ENCODE measurements around the gene ATP2C1. TPM values are rescaled to one million over a fixed set of nuclear protein-coding genes. Genes with fewer than 3 reads are reported as not detected.

The ATP2C1 gene
- total and polyA plus RNA-seq, 8 donors = 12.2 to 54.6 (median 23.6) TPM

GRCh38 chr3:131020122-131020693 is 126.3 kb downstream of the ATP2C1 start:
- Histone ChIP-seq H3K9me3 (no peaks in the 10 kb centered on the region), H3K4me1 (peaks cover 5 to 11% (median 10%) of the 10 kb centered on the region in 3 donors), H3K36me3 (peaks cover 0 to 9% (median 6%) of the 10 kb centered on the region in 3 donors), H3K4me3 (no peak overlapping the region), H3K27ac (no peak overlapping the region), H3K27me3 (no peaks in the 10 kb centered on the region)
- peak in 1 of 4 donors; percentile 37 for ATAC-seq
- intact Hi-C loops (cut with DNase I) = no loop called here
- TF ChIP-seq CTCF (IDR thresholded peaks at IDR 0.05) = no peak
- 89 to 93% methylated on average over 5 of the region's 5 CpGs for WGBS, 2 donors
- no peak for DNase-seq
- no peak for FAIRE-seq

- FAIRE-seq = no peak
- Histone ChIP-seq H3K4me3 (peak overlapping the region in 3 of 4 donors; percentile 60 to 74 (median 62)), H3K9me3 (no peaks in the 10 kb centered on the region), H3K27me3 (no peaks in the 10 kb centered on the region), H3K4me1 (peaks cover 10 to 18% (median 15%) of the 10 kb centered on the region in 3 donors), H3K27ac (no peak overlapping the region), H3K36me3 (no peaks in the 10 kb centered on the region)
- 39 to 52% methylated on average over 1 of the region's 1 CpG for WGBS, 2 donors
- no peak for DNase-seq
- ATAC-seq = no peak
- TF ChIP-seq CTCF (IDR thresholded peaks at IDR 0.05) = no peak
- intact Hi-C loops (cut with DNase I) = no loop called here
Observed at GRCh38 chr3:131025539-131025938, 131.7 kb downstream of the ATP2C1 start.

DNA sequence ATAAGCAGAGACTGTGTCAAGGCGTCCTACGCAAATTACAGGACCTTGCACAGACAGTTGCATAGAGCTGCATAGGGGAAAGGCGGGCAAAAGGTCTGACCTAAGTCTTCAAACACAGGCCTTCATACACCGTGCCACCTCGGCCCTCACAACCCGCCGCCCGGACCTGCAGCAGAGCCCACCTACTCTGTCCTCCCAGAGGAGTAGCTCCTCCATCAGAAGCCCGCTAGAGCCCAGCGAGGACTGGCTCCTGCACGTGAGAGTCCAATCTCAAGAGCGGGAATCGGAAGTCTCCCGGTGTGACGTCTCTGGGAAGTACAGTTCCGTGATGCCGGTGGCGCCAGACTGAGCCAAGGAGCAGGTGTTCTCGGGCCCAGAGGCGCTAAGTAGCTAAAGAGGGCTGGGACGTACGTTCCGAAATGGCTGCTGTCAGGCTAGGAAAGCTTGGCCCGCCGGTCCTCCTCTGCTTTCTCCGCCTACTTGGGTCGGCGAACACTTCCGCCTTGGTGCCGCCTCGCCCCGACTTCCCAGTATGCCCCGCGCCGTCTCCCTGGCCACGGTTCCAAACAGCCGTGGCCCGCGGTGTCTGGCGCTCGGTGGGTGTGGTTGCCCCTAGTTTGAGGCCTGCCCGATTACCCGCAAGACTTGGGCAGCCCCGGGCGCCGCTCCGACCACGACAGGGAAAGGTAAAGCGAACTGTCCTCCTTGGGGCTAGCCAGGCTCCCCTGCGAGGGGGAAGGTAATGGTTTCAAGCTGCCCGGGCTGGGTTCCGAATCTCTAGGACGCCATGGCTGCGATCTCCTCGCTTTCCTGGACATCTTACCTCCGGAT is 132.7 kb downstream of the ATP2C1 start, which contains the start of the genes ASTE1 and NEK11:
Gene ASTE1 (minus strand): TSS at position 505 of the 831 bp plus-strand sequence. CDS start 1,519 bp downstream, outside the sequence.
Gene NEK11 (plus strand): TSS at position 557 of the 831 bp plus-strand sequence. CDS start 2,832 bp downstream, outside the sequence.
- H3K4me3 ChIP-seq = peak within 1 kb of the TSS; percentile 52 to 74 (median 61)
- H3K27ac ChIP-seq = peak within 1 kb of the TSS; percentile 85 to 94 (median 90)
- no peaks in the 10 kb centered on the region for H3K9me3 ChIP-seq
- 0% methylated on average over 56 of the region's 56 CpGs for WGBS, 2 donors
- H3K4me1 ChIP-seq = peaks cover 8 to 13% (median 13%) of the 10 kb centered on the region in 3 donors
- DNase-seq (peak; percentile 86 to 95 (median 90)), ATAC-seq (peak; percentile 99 to 100 (median 99)), FAIRE-seq (no peak)
- no peaks in the 10 kb centered on the region for H3K36me3 ChIP-seq
- no peak for TF ChIP-seq CTCF (IDR thresholded peaks at IDR 0.05)
- no peaks in the 10 kb centered on the region for H3K27me3 ChIP-seq
- intact Hi-C loops (cut with DNase I) = no loop called here

DNA sequence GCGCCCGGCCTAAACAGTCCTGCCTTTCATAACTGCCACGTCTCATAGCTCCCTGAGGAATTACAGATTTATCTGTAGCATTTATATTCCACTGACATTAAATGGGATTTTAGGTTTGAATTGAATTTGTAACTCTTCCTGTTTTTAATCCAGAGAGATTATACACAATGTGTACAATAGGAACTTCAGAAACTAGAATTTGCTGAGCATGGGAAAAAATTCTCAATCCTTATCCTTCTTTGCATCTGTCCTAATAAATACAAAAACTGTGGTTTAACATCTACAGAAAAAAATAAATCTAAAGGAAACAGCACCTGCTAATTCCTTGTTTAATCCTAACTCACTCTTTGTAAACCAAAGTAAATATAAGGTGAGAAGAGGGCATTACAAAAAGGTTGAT is 135.0 kb downstream of the ATP2C1 start:
- FAIRE-seq = no peak
- no peak for DNase-seq
- peaks cover 5 to 11% (median 9%) of the 10 kb centered on the region in 3 donors for H3K4me1 ChIP-seq
- intact Hi-C loops (cut with DNase I) = no loop called here
- no peak for TF ChIP-seq CTCF (IDR thresholded peaks at IDR 0.05)
- H3K27me3 ChIP-seq = no peaks in the 10 kb centered on the region
- no peak overlapping the region for H3K27ac ChIP-seq
- no peak overlapping the region for H3K4me3 ChIP-seq
- no peak for ATAC-seq
- H3K9me3 ChIP-seq = no peaks in the 10 kb centered on the region
- 90 to 94% methylated on average over 3 of the region's 3 CpGs for WGBS, 2 donors
- no peaks in the 10 kb centered on the region for H3K36me3 ChIP-seq
